ENCODE results near the gene ADCY9. TPM values are rescaled to one million over a fixed set of nuclear protein-coding genes. Genes with fewer than 3 reads are reported as not detected.

ADCY9 gene
- total RNA-seq, 1 donor from 2014 or later = 11.4 TPM

DNA sequence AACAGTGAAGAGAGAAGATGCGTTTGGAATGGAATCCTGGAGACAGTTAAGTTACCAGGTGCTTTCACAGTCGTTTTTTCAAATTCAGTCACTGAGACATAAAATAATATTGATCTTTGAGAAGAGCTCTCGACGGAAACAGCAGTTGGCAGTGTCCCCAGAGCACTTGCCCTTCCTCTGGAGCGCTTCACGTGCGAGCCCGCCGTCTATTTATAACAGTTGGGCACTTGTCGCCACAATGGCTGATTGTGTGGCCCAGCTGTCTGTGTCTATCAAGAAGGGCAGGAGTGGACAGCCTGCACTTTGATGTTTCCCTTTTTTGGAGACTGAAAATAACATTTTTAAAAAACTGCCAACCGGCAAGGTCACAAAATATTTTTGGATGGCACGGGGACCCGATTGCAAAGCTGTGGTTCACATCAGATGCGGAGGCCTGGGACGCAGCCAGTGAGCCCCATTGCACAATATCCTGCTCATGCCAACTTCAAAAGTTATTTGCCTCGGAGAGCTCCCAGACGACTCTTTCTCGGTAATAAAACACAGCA lies 62.9 kb downstream of the ADCY9 start:
- Mint-ChIP-seq H3K4me3 (ENCODE audit: unreplicated experiment) (no peak overlapping the region), H3K4me1 (ENCODE audit: low read depth, unreplicated experiment) (peaks cover 14% of the 10 kb centered on the region), H3K27ac (ENCODE audit: unreplicated experiment) (no peak overlapping the region), H3K36me3 (ENCODE audit: low read depth, unreplicated experiment) (peaks cover 4% of the 10 kb centered on the region), H3K27me3 (ENCODE audit: low read depth, unreplicated experiment) (peaks cover 2% of the 10 kb centered on the region), H3K9me3 (ENCODE audit: unreplicated experiment) (peaks cover 6% of the 10 kb centered on the region)
- H2AFZ ChIP-seq (ENCODE audit: low read depth, low read length) = peak overlapping the region; percentile 36
- TF ChIP-seq CTCF (IDR thresholded peaks at IDR 0.05; ENCODE audit: insufficient read depth, low read depth, low read length) (no peak), EZH2 (IDR thresholded peaks at IDR 0.05; ENCODE audit: insufficient read depth, low read length) (no peak)
- H4K20me1 ChIP-seq (ENCODE audit: insufficient read depth, low read length) = no peaks in the 10 kb centered on the region
- peak overlapping the region; percentile 58 for H3K9ac ChIP-seq (ENCODE audit: low read length)
- H3K4me1 ChIP-seq (ENCODE audit: insufficient read depth, low read length) = peaks cover 10% of the 10 kb centered on the region
- peak overlapping the region; percentile 76 for H3K4me2 ChIP-seq (ENCODE audit: low read length)
- no peaks in the 10 kb centered on the region for H3K9me3 ChIP-seq (ENCODE audit: insufficient read depth, low read depth, low read length)
- DNase-seq (ENCODE audit: low read depth) (peak; percentile 6), FAIRE-seq (peak; percentile 26)
- no peaks in the 10 kb centered on the region for H3K27me3 ChIP-seq (ENCODE audit: insufficient read depth, low read length)
- H3K4me3 ChIP-seq (ENCODE audit: insufficient read depth, low read depth, low read length) = no peak overlapping the region
- H3K79me2 ChIP-seq (ENCODE audit: insufficient read depth, low read length) = no peaks in the 10 kb centered on the region
- H3K27ac ChIP-seq (ENCODE audit: low read depth, low read length) = peak overlapping the region; percentile 21
- H3K36me3 ChIP-seq (ENCODE audit: insufficient read depth, low read length) = no peaks in the 10 kb centered on the region

DNA sequence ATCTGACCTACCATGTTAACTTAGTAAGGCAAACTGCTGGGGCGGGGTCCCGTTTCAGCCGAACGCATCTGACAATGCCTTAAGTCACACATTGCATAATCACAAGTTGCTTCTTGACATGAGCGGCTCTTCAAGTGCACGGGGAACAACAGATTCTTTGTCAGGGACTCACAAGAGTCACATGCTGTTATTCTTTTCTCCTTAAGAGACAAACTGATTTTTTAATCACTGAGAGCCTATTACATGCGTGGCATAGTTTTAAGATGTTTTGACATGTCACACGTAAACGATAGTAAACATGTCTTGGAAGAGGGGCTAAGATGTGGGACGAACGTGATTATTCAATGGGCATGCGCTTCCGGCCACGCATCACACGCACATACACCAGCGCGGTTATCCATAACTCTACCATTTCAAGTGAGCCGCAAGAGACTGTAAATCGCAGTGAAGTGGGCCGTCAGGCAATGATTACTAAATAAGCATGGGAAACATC lies 63.4 kb downstream of the ADCY9 start:
- TF ChIP-seq CTCF (IDR thresholded peaks at IDR 0.05; ENCODE audit: insufficient read depth, low read depth, low read length) = no peak
- no peak for FAIRE-seq
- Histone ChIP-seq H4K20me1 (ENCODE audit: insufficient read depth, low read length) (no peaks in the 10 kb centered on the region), H2AFZ (ENCODE audit: low read depth, low read length) (no peak overlapping the region), H3K9ac (ENCODE audit: low read length) (no peak overlapping the region), H3K79me2 (ENCODE audit: insufficient read depth, low read length) (no peaks in the 10 kb centered on the region), H3K27ac (ENCODE audit: low read depth, low read length) (no peak overlapping the region), H3K4me1 (ENCODE audit: insufficient read depth, low read length) (peaks cover 10% of the 10 kb centered on the region), H3K9me3 (ENCODE audit: insufficient read depth, low read depth, low read length) (no peaks in the 10 kb centered on the region), H3K27me3 (ENCODE audit: insufficient read depth, low read length) (no peaks in the 10 kb centered on the region), H3K36me3 (ENCODE audit: insufficient read depth, low read length) (no peaks in the 10 kb centered on the region), H3K4me2 (ENCODE audit: low read length) (peak overlapping the region; percentile 76), H3K4me3 (ENCODE audit: insufficient read depth, low read depth, low read length) (no peak overlapping the region)
- H3K9me3 Mint-ChIP-seq (ENCODE audit: unreplicated experiment) = peaks cover 6% of the 10 kb centered on the region
- peaks cover 4% of the 10 kb centered on the region for H3K36me3 Mint-ChIP-seq (ENCODE audit: low read depth, unreplicated experiment)
- H3K27ac Mint-ChIP-seq (ENCODE audit: unreplicated experiment) = no peak overlapping the region
- peaks cover 14% of the 10 kb centered on the region for H3K4me1 Mint-ChIP-seq (ENCODE audit: low read depth, unreplicated experiment)
- peak; percentile 56 for DNase-seq (ENCODE audit: low read depth)
- peaks cover 2% of the 10 kb centered on the region for H3K27me3 Mint-ChIP-seq (ENCODE audit: low read depth, unreplicated experiment)
- H3K4me3 Mint-ChIP-seq (ENCODE audit: unreplicated experiment) = no peak overlapping the region

DNA sequence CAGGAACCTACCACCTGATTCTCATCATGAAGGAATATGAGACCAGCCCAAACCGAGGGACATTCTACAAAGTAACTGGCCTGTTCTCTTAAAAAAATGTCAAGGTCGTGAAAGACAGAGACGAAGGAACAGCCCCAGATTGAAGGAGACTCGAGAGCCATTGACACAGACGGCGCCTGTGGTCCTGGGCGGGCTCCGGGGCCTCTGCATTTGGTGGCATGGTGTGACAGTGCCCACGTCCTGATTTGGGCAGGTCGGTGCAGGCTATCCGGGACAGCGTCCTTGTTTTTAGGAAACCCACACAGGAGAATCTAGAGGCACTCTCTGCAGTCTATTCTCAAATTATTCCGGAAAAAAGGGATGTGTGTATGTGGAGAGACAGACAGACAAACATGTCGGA lies 64.1 kb downstream of the ADCY9 start:
- TF ChIP-seq CTCF (IDR thresholded peaks at IDR 0.05; ENCODE audit: insufficient read depth, low read depth, low read length) (no peak), EZH2 (IDR thresholded peaks at IDR 0.05; ENCODE audit: insufficient read depth, low read length) (no peak)
- H3K4me3 Mint-ChIP-seq (ENCODE audit: unreplicated experiment) = peak overlapping the region; percentile 47
- Histone ChIP-seq H2AFZ (ENCODE audit: low read depth, low read length) (no peak overlapping the region), H3K27ac (ENCODE audit: low read depth, low read length) (no peak overlapping the region), H4K20me1 (ENCODE audit: insufficient read depth, low read length) (no peaks in the 10 kb centered on the region), H3K36me3 (ENCODE audit: insufficient read depth, low read length) (no peaks in the 10 kb centered on the region), H3K9me3 (ENCODE audit: insufficient read depth, low read depth, low read length) (no peaks in the 10 kb centered on the region), H3K4me1 (ENCODE audit: insufficient read depth, low read length) (peaks cover 10% of the 10 kb centered on the region), H3K4me2 (ENCODE audit: low read length) (no peak overlapping the region), H3K9ac (ENCODE audit: low read length) (no peak overlapping the region), H3K79me2 (ENCODE audit: insufficient read depth, low read length) (no peaks in the 10 kb centered on the region), H3K27me3 (ENCODE audit: insufficient read depth, low read length) (no peaks in the 10 kb centered on the region), H3K4me3 (ENCODE audit: insufficient read depth, low read depth, low read length) (no peak overlapping the region)
- H3K36me3 Mint-ChIP-seq (ENCODE audit: low read depth, unreplicated experiment) = peaks cover 4% of the 10 kb centered on the region
- peaks cover 2% of the 10 kb centered on the region for H3K27me3 Mint-ChIP-seq (ENCODE audit: low read depth, unreplicated experiment)
- no peak for FAIRE-seq
- H3K4me1 Mint-ChIP-seq (ENCODE audit: low read depth, unreplicated experiment) = peaks cover 12% of the 10 kb centered on the region
- peaks cover 6% of the 10 kb centered on the region for H3K9me3 Mint-ChIP-seq (ENCODE audit: unreplicated experiment)
- DNase-seq (ENCODE audit: low read depth) = no peak
- H3K27ac Mint-ChIP-seq (ENCODE audit: unreplicated experiment) = no peak overlapping the region

Measured in astrocyte (in vitro differentiated cells and primary cell).